H1 (cell line): Measurements from ENCODE around the gene TIMP1. TPM values are rescaled to one million over a fixed set of nuclear protein-coding genes. Genes with fewer than 3 reads are reported as not detected.

Experiments
- CTCF ChIA-PET: fragments of 300-600 bp; sonication (Branson Sonifier 250); formaldehyde crosslinking; loops from one replicate; lab custom pipeline; 2021; ENCODE audit not compliant: partially characterized antibody; lab: Charles Lee
- POLR2A ChIA-PET: fragments of 300-600 bp; sonication (Branson Sonifier 250); formaldehyde crosslinking; loops from one replicate; lab custom pipeline; 2021; ENCODE audit warnings: inconsistent platforms; ENCODE audit not compliant: partially characterized antibody; lab: Charles Lee
- DNase-seq, 2 experiments: peaks; one replicate each; pipeline versions ENCODE4 v3.0.0 to v3.0.0-alpha.2; 2010 to 2022; ENCODE audit warnings: low spot score in 2 of 2, low read depth in 1 of 2, mixed read lengths in 1 of 2
- FAIRE-seq: peaks from 2 replicates; lab custom pipeline; 2011; peaks lifted over from hg19 to GRCh38; lab: Jason Lieb, UNC
- H2AFZ ChIP-seq: 2 replicates; pipeline ENCODE4 v1.8.1; 2012; ENCODE audit warnings: low read length, inconsistent platforms
- H2AK5ac ChIP-seq: 2 replicates; pipeline ENCODE4 v1.6.1; 2013; ENCODE audit warnings: low read depth, low read length
- H2BK120ac ChIP-seq: replicated peaks from 2 replicates; pipeline ENCODE3; 2013; ENCODE audit warnings: low read depth, low read length, inconsistent platforms
- H2BK12ac ChIP-seq: 2 replicates; pipeline ENCODE4 v1.6.1; 2013; ENCODE audit warnings: low read depth, low read length
- H2BK15ac ChIP-seq: 2 replicates; pipeline ENCODE4 v1.6.1; 2013; ENCODE audit warnings: low read length
- H2BK20ac ChIP-seq: 2 replicates; pipeline ENCODE4 v1.6.1; 2013; ENCODE audit warnings: low read length
- H2BK5ac ChIP-seq: 2 replicates; pipeline ENCODE4 v1.6.1; 2013; ENCODE audit warnings: low read depth, low read length
- H3K14ac ChIP-seq: 2 replicates; pipeline ENCODE4 v1.6.1; 2013; ENCODE audit warnings: inconsistent platforms; ENCODE audit not compliant: insufficient read length
- H3K18ac ChIP-seq: 2 replicates; pipeline ENCODE4 v1.6.1; 2013; ENCODE audit warnings: low read length; ENCODE audit errors: extremely low read depth
- H3K23ac ChIP-seq: 2 replicates; pipeline ENCODE4 v1.6.1; 2013; ENCODE audit warnings: inconsistent platforms; ENCODE audit not compliant: insufficient read length
- H3K23me2 ChIP-seq: 2 replicates; pipeline ENCODE4 v1.6.1; 2013; ENCODE audit warnings: low read depth, low read length
- H3K27ac ChIP-seq: 2 replicates; pipeline ENCODE4 v1.6.1; 2011; ENCODE audit warnings: low read depth, low read length, inconsistent platforms
- H3K27me3 ChIP-seq, 4 experiments: replicated peaks in 1 of 4; 1 replicate in 1 of 4; 2 replicates in 3 of 4; pipeline versions ENCODE4 v1.6.1 to v1.8.1; 2011 to 2013; ENCODE audit warnings: low read length in 3 of 4, mild to moderate bottlenecking in 3 of 4, inconsistent platforms in 2 of 4, mixed read lengths in 2 of 4, moderate library complexity in 1 of 4; ENCODE audit not compliant: control insufficient read depth in 3 of 4, insufficient read depth in 3 of 4; ENCODE audit errors: extremely low read depth in 1 of 4
- H3K36me3 ChIP-seq, 4 experiments: 2 replicates each; pipeline versions ENCODE4 v1.6.1 to v1.8.1; 2011 to 2013; ENCODE audit warnings: mild to moderate bottlenecking in 4 of 4, low read length in 3 of 4, moderate library complexity in 2 of 4, control low read depth in 1 of 4, inconsistent platforms in 1 of 4; ENCODE audit not compliant: insufficient read depth in 4 of 4, control insufficient read depth in 2 of 4
- H3K4ac ChIP-seq: replicated peaks from 2 replicates; pipeline ENCODE3; 2013; ENCODE audit warnings: low read length, low read depth, mixed read lengths, inconsistent platforms; ENCODE audit not compliant: insufficient read length
- H3K4me1 ChIP-seq, 4 experiments: replicated peaks in 1 of 4; 1 replicate in 1 of 4; 2 replicates in 3 of 4; pipeline versions ENCODE4 v1.6.1 to v1.8.1; 2011 to 2013; ENCODE audit warnings: low read length in 3 of 4, inconsistent platforms in 2 of 4, mixed read lengths in 1 of 4; ENCODE audit not compliant: insufficient read depth in 4 of 4, control insufficient read depth in 3 of 4
- H3K4me2 ChIP-seq, 2 experiments: 2 replicates each; pipeline versions ENCODE4 v1.6.1 to v1.8.1; 2011 to 2013; ENCODE audit warnings: low read depth in 2 of 2, low read length in 2 of 2, control low read depth in 1 of 2, inconsistent platforms in 1 of 2, mild to moderate bottlenecking in 1 of 2; ENCODE audit not compliant: insufficient read depth in 1 of 2
- H3K4me3 ChIP-seq, 4 experiments: fragments of 200-600, 300-600 bp in 1 of 4; sonication (generic), shearing (Covaris generic), sonication (Bioruptor Twin) in 1 of 4; 2 replicates each; pipeline versions ENCODE4 v1.5.1 to v1.8.1; 2011 to 2016; ENCODE audit warnings: low read length in 4 of 4, low read depth in 3 of 4, control low read depth in 2 of 4, inconsistent platforms in 2 of 4, mild to moderate bottlenecking in 2 of 4, mixed read lengths in 1 of 4, moderate library complexity in 1 of 4; ENCODE audit not compliant: insufficient read depth in 2 of 4; ENCODE audit errors: extremely low read depth in 1 of 4
- H3K56ac ChIP-seq: replicated peaks from 2 replicates; pipeline ENCODE3; 2013; ENCODE audit warnings: low read depth, mild to moderate bottlenecking, mixed read lengths, low read length, inconsistent platforms; ENCODE audit not compliant: insufficient read length
- H3K79me1 ChIP-seq: 2 replicates; pipeline ENCODE4 v1.6.1; 2013; ENCODE audit warnings: low read depth, low read length, control low read depth
- H3K79me2 ChIP-seq, 2 experiments: 2 replicates each; pipeline versions ENCODE4 v1.6.1 to v1.8.1; 2012 to 2013; ENCODE audit warnings: low read length in 2 of 2, mild to moderate bottlenecking in 2 of 2, inconsistent platforms in 1 of 2; ENCODE audit not compliant: insufficient read depth in 2 of 2, control insufficient read depth in 1 of 2
- H3K9ac ChIP-seq, 4 experiments: replicated peaks in 1 of 4; 1 replicate in 1 of 4; 2 replicates in 3 of 4; pipeline versions ENCODE4 v1.6.1 to v1.8.1; 2011 to 2013; ENCODE audit warnings: low read depth in 3 of 4, low read length in 3 of 4, control low read depth in 2 of 4, mild to moderate bottlenecking in 2 of 4, moderate library complexity in 2 of 4, inconsistent platforms in 1 of 4; ENCODE audit errors: extremely low read depth in 1 of 4
- H3K9me3 ChIP-seq, 2 experiments: 2 replicates each; pipeline versions ENCODE4 v1.6.1 to v1.8.1; 2012 to 2013; ENCODE audit warnings: mild to moderate bottlenecking in 2 of 2, moderate library complexity in 2 of 2, control low read depth in 1 of 2, inconsistent platforms in 1 of 2, low read depth in 1 of 2, low read length in 1 of 2, mixed read lengths in 1 of 2; ENCODE audit not compliant: insufficient read depth in 2 of 2
- H4K20me1 ChIP-seq, 2 experiments: replicated peaks in 1 of 2; 2 replicates each; pipeline versions ENCODE3 to v1.8.1; 2011 to 2013; ENCODE audit warnings: inconsistent platforms in 2 of 2, low read length in 2 of 2, mild to moderate bottlenecking in 1 of 2; ENCODE audit not compliant: insufficient read depth in 2 of 2, control insufficient read depth in 1 of 2
- H4K5ac ChIP-seq: 2 replicates; pipeline ENCODE4 v1.6.1; 2013; ENCODE audit warnings: low read length, low read depth, mixed read lengths, inconsistent platforms; ENCODE audit not compliant: insufficient read length
- H4K8ac ChIP-seq: 2 replicates; pipeline ENCODE4 v1.8.0; 2013; ENCODE audit warnings: mild to moderate bottlenecking, moderate library complexity, low read length, inconsistent platforms; ENCODE audit not compliant: insufficient read depth; ENCODE audit errors: extremely low read depth
- H4K91ac ChIP-seq: replicated peaks from 2 replicates; pipeline ENCODE3; 2013; ENCODE audit warnings: low read length, mixed read lengths, inconsistent platforms; ENCODE audit not compliant: insufficient read length
- JUN ChIP-seq: IDR thresholded peaks from 2 replicates; pipeline ENCODE4 v1.6.1; 2011; ENCODE audit warnings: low read depth, mild to moderate bottlenecking, improper control_type of control experiment, low read length
- MAX ChIP-seq: IDR thresholded peaks from 2 replicates; pipeline ENCODE4 v1.6.1; 2012; ENCODE audit warnings: inconsistent platforms
- RAD21 ChIP-seq, 2 experiments: IDR thresholded peaks in 1 of 2; conservative IDR thresholded peaks in 1 of 2; 2 replicates each; pipeline ENCODE4 v1.6.1; 2011; ENCODE audit warnings: low read depth in 2 of 2, low read length in 2 of 2, improper control_type of control experiment in 1 of 2, inconsistent platforms in 1 of 2, mild to moderate bottlenecking in 1 of 2, moderate library complexity in 1 of 2
- WGBS, 2 experiments: shearing (Covaris generic) in 1 of 2; methylation state at CpG; one replicate each; pipeline versions ENCODE4 v1.1.6 to v1.1.7; 2013 to 2015; ENCODE audit warnings: low lambda C conversion rate in 2 of 2, mixed read lengths in 2 of 2, inconsistent platforms in 1 of 2, low coverage in 1 of 2, missing lambda C conversion rate in 1 of 2; ENCODE audit not compliant: insufficient replicate concordance in 2 of 2, insufficient coverage in 1 of 2, insufficient read length in 1 of 2; ENCODE audit errors: extremely low coverage in 1 of 2, missing lambda C conversion rate in 1 of 2; 5-methylcytosine and 5-hydroxymethylcytosine counted together
- polyA plus RNA-seq, 7 experiments: library from polyadenylated mRNA; depleted of rRNA in 3 of 7; stranded (reverse) in 5 of 7; unstranded in 2 of 7; fragments of >200 nt in 5 of 7; fragments of 200-250 nt in 2 of 7; gene quantifications; 1 replicate in 5 of 7; 2 replicates in 1 of 7; 4 replicates in 1 of 7; pipeline versions ENCODE4 v1.2.1 to v1.2.3, GENCODE V29; 2011 to 2013; ENCODE audit warnings: missing spikeins in 2 of 7, mixed read lengths in 2 of 7
- total RNA-seq: library from RNA; stranded (reverse); fragmentation: NEBNext Ultra II Directional; extraction: Animal tissue kit (Norgen Biotek cat#: 25700); gene quantifications from 2 replicates; pipeline ENCODE4 v1.2.1, GENCODE V29; 2021
- TF ChIP-seq, protein P1 (sequence below), 3 experiments: IDR thresholded peaks; 1 replicate in 2 of 3; 2 replicates in 1 of 3; pipeline versions ENCODE4 v1.5.1 to v1.6.1; 2011; ENCODE audit warnings: low read length in 3 of 3, mild to moderate bottlenecking in 3 of 3, inconsistent platforms in 2 of 3, low read depth in 1 of 3, moderate library complexity in 1 of 3; ENCODE audit not compliant: insufficient read depth in 1 of 3; ENCODE audit errors: control extremely low read depth in 1 of 3

Gene TIMP1
- total and polyA plus RNA-seq, 2 of the 8 experiments (the other 6 are each of a cell fraction or from before 2014, with no cell fraction given): 58.6 to 142 TPM

GRCh38 chrX:47568656-47569295, 13.5 kb upstream of the TIMP1 start:
- Histone ChIP-seq H3K79me1 (no peaks in the 10 kb centered on the region), H3K4me3 (no peak overlapping the region), H3K4ac (no peak overlapping the region), H3K9me3 (no peaks in the 10 kb centered on the region), H3K23ac (no peak overlapping the region), H3K79me2 (no peaks in the 10 kb centered on the region), H3K18ac (no peak overlapping the region), H2BK15ac (no peak overlapping the region), H3K4me2 (no peak overlapping the region), H3K27ac (no peak overlapping the region), H3K23me2 (peaks cover 5% of the 10 kb centered on the region; the same call in 1 of the 2 replicates), H4K8ac (no peak overlapping the region), H4K5ac (no peak overlapping the region), H3K36me3 (peaks cover 2 to 38% (median 21%) of the 10 kb centered on the region in 4 experiments; a peak in 7 of 8 replicates), H2BK20ac (no peak overlapping the region), H3K56ac (no peak overlapping the region), H4K20me1 (no peaks in the 10 kb centered on the region), H4K91ac (no peak overlapping the region), H3K4me1 (peaks cover 0 to 8% (median 3%) of the 10 kb centered on the region in 4 experiments; a peak in 5 of 7 replicates), H2BK5ac (no peak overlapping the region), H3K27me3 (no peaks in the 10 kb centered on the region), H2BK12ac (no peak overlapping the region), H3K9ac (no peak overlapping the region), H2AFZ (no peak overlapping the region), H2BK120ac (no peak overlapping the region), H2AK5ac (no peak overlapping the region), H3K14ac (no peak overlapping the region)
- CTCF ChIA-PET: interaction anchor here (0.7 to 2.6 kb wide), 10 partner anchors 10 to 76 kb away, joined by 3 to 11 read pairs (median 4); partner anchors contain the start of gene TIMP1
- 0 out of 2 replicates have a peak, but pooled peaks have one; percentile 14 for TF ChIP-seq MAX
- peak; percentile 18 to 34; a peak in 2 of 4 replicates for TF ChIP-seq RAD21 (IDR thresholded peaks at IDR 0.05 in 1 of 2, conservative IDR thresholded peaks at IDR 0.05 in 1 of 2; ENCODE audit: low read depth in 2 of 2, low read length in 2 of 2)
- TF ChIP-seq JUN: no peak
- TF ChIP-seq, protein P1, sequence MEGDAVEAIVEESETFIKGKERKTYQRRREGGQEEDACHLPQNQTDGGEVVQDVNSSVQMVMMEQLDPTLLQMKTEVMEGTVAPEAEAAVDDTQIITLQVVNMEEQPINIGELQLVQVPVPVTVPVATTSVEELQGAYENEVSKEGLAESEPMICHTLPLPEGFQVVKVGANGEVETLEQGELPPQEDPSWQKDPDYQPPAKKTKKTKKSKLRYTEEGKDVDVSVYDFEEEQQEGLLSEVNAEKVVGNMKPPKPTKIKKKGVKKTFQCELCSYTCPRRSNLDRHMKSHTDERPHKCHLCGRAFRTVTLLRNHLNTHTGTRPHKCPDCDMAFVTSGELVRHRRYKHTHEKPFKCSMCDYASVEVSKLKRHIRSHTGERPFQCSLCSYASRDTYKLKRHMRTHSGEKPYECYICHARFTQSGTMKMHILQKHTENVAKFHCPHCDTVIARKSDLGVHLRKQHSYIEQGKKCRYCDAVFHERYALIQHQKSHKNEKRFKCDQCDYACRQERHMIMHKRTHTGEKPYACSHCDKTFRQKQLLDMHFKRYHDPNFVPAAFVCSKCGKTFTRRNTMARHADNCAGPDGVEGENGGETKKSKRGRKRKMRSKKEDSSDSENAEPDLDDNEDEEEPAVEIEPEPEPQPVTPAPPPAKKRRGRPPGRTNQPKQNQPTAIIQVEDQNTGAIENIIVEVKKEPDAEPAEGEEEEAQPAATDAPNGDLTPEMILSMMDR (IDR thresholded peaks at IDR 0.05; ENCODE audit: control extremely low read depth in 1 of 3, insufficient read depth in 1 of 3, low read depth in 1 of 3, low read length in 3 of 3): peak in 2 of 3 experiments; percentile 34 to 52; a peak in 3 of 4 replicates
- FAIRE-seq (peak; percentile 50), DNase-seq (peak in 1 of 2 experiments; percentile 59)
- WGBS, 2 experiments: 83% methylated on average over 6 of the region's 13 CpGs; no CpG with 5 or more reads in 1 of the 2 experiments
- POLR2A ChIA-PET: interaction anchor here (0.9 to 1.1 kb wide), 5 partner anchors 13 to 78 kb away, joined by 3 read pairs; no protein-coding TSS in a partner anchor
